Lower lobe of right lung (tissue), 2 donors: ENCODE data around the gene DOCK1. TPM values are rescaled to one million over a fixed set of nuclear protein-coding genes. Genes with fewer than 3 reads are reported as not detected.

Source experiments
- ATAC-seq, 2 donors: fragments of 200-7000 bp; cut with Tn5 transposase; one replicate each; pipeline ENCODE4 v1.9.1; 2020 to 2022; ENCODE audit warnings: mild to moderate bottlenecking in 2 of 2, moderate library complexity in 2 of 2
- DNase-seq: peaks from one replicate; pipeline ENCODE4 v3.0.0-alpha.2; 2020
- H3K27ac ChIP-seq: fragments of 200-600 bp; one replicate; pipeline ENCODE4 v1.8.0; 2022
- H3K27me3 ChIP-seq: fragments of 200-600 bp; one replicate; pipeline ENCODE4 v1.8.0; 2022; ENCODE audit warnings: low read depth
- H3K36me3 ChIP-seq: fragments of 200-600 bp; one replicate; pipeline ENCODE4 v1.8.0; 2022; ENCODE audit warnings: mild to moderate bottlenecking
- H3K4me1 ChIP-seq: fragments of 200-600 bp; one replicate; pipeline ENCODE4 v1.8.0; 2022
- H3K4me3 ChIP-seq: fragments of 200-600 bp; one replicate; pipeline ENCODE4 v1.8.0; 2022; ENCODE audit warnings: mild to moderate bottlenecking
- H3K9me3 ChIP-seq: fragments of 200-600 bp; one replicate; pipeline ENCODE4 v1.8.0; 2022
- CTCF ChIP-seq: fragments of 200-600 bp; IDR thresholded peaks from one replicate; pipeline ENCODE4 v1.8.0; 2022; ENCODE audit warnings: antibody characterized with exemption, mild to moderate bottlenecking
- intact Hi-C: fragments of 100-400 bp; cut with DNase I; formaldehyde crosslinking; loops from one replicate; pipeline ENCODE4 v1.11.0; 2022
- total RNA-seq: library from RNA; stranded (reverse); fragmentation: NEBNext Ultra II Directional; extraction: Animal tissue kit (Norgen Biotek cat#: 25700); gene quantifications from one replicate; pipeline ENCODE4 v1.2.1, GENCODE V29; 2021
- donor health status: DM: no; HTN: yes; CAD: no; lungs with severe emphysema.

Gene DOCK1
- total RNA-seq, 1 donor from 2014 or later, result 44.8 TPM

GRCh38 chr10:127017541-127018297, 112.5 kb downstream of the DOCK1 start:
- ATAC-seq, result no peak
- Histone ChIP-seq H3K27ac (no peak overlapping the region), H3K36me3 (peaks cover 27% of the 10 kb centered on the region), H3K4me1 (peaks cover 7% of the 10 kb centered on the region), H3K27me3 (no peaks in the 10 kb centered on the region), H3K4me3 (no peak overlapping the region), H3K9me3 (no peaks in the 10 kb centered on the region)
- no peak for DNase-seq
- intact Hi-C loops, result no loop called here
- TF ChIP-seq CTCF, result no peak

- H3K4me1 ChIP-seq, result peaks cover 1% of the 10 kb centered on the region
- H3K27ac ChIP-seq, result no peak overlapping the region
- no peak for ATAC-seq
- no peak for TF ChIP-seq CTCF
- no peak for DNase-seq
- no peaks in the 10 kb centered on the region for H3K9me3 ChIP-seq
- no peak overlapping the region for H3K4me3 ChIP-seq
- intact Hi-C loops, result no loop called here
- peaks cover 33% of the 10 kb centered on the region for H3K36me3 ChIP-seq
- H3K27me3 ChIP-seq, result no peaks in the 10 kb centered on the region
These were observed 113.0 kb downstream of the DOCK1 start for GRCh38 chr10:127018298-127018650.

- Histone ChIP-seq H3K4me3 (no peak overlapping the region), H3K9me3 (no peaks in the 10 kb centered on the region), H3K36me3 (peaks cover 36% of the 10 kb centered on the region), H3K27me3 (no peaks in the 10 kb centered on the region), H3K27ac (no peak overlapping the region), H3K4me1 (no peaks in the 10 kb centered on the region)
- no peak for TF ChIP-seq CTCF
- DNase-seq, result no peak
- ATAC-seq, result no peak
- intact Hi-C loops, result no loop called here
These were observed 113.5 kb downstream of the DOCK1 start for GRCh38 chr10:127018766-127019165.

- no peak overlapping the region for H3K4me3 ChIP-seq
- no peak overlapping the region for H3K27ac ChIP-seq
- no peak for TF ChIP-seq CTCF
- DNase-seq, result no peak
- H3K27me3 ChIP-seq, result no peaks in the 10 kb centered on the region
- H3K9me3 ChIP-seq, result no peaks in the 10 kb centered on the region
- intact Hi-C loops, result no loop called here
- H3K4me1 ChIP-seq, result no peaks in the 10 kb centered on the region
- H3K36me3 ChIP-seq, result peaks cover 50% of the 10 kb centered on the region
- ATAC-seq, result no peak
These were observed 115.0 kb downstream of the DOCK1 start for GRCh38 chr10:127020260-127020659.

- intact Hi-C loops, result no loop called here
- H3K36me3 ChIP-seq, result peaks cover 62% of the 10 kb centered on the region
These were observed 116.6 kb downstream of the DOCK1 start for GRCh38 chr10:127021801-127022200.

More at GRCh38 chr10:127021801-127022200, 116.6 kb downstream of the DOCK1 start:
- TF ChIP-seq CTCF, result no peak
- Histone ChIP-seq H3K4me1 (no peaks in the 10 kb centered on the region), H3K27ac (no peak overlapping the region), H3K27me3 (no peaks in the 10 kb centered on the region), H3K4me3 (no peak overlapping the region), H3K9me3 (no peaks in the 10 kb centered on the region)
- no peak for ATAC-seq
- no peak for DNase-seq
